BE2C (cell line): Measurements from ENCODE around the gene HECTD2.
"Not testable (repeated sequence)": the region's sequence is repeated elsewhere in the genome, so short reads cannot be mapped to it uniquely, and the experiment has no call there.

Source experiments
- DNase-seq: peaks from one replicate; pipeline ENCODE4 v3.0.0-alpha.2; 2020
- H3K27me3 ChIP-seq: fragments of 250-450 bp; sonication (Bioruptor Pico); 2 replicates; pipeline ENCODE4 v1.5.1; 2020; ENCODE audit warnings: mild to moderate bottlenecking
- H3K36me3 ChIP-seq: fragments of 250-450 bp; sonication (Bioruptor Pico); 2 replicates; pipeline ENCODE4 v1.5.1; 2020; ENCODE audit warnings: mild to moderate bottlenecking
- H3K4me1 ChIP-seq: fragments of 250-450 bp; sonication (Bioruptor Pico); 2 replicates; pipeline ENCODE4 v1.5.1; 2020
- H3K4me3 ChIP-seq: 2 replicates; pipeline ENCODE4 v1.5.1; 2011; ENCODE audit warnings: low read depth, low read length
- H3K9me3 ChIP-seq: fragments of 250-450 bp; sonication (Bioruptor Pico); 2 replicates; pipeline ENCODE4 v1.5.1; 2020
- TF ChIP-seq, protein P1 (sequence below): IDR thresholded peaks from 2 replicates; pipeline ENCODE4 v1.5.1; 2012; ENCODE audit warnings: mild to moderate bottlenecking, low read depth, low read length

Gene HECTD2

DNA sequence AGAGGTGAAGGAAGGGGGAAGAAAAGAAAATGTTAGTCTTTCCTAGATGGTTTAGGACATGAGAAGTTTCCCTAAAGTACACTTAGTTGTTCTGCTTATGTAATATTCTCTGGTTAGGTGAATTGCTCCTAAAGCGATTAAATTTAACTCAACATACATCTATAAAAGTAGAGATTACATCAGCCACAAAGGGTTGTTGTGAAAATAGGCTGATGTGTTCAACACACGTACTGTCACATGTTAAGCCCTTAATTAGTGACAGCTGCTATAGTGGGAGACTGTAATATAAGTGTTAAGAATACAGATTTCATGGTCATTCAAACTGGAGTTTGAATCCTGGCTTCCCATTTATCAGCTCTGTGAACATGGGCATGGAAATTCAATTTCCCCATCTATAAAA is 12.8 kb downstream of the HECTD2 start:
- no peaks in the 10 kb centered on the region for H3K36me3 ChIP-seq
- H3K9me3 ChIP-seq, result no peaks in the 10 kb centered on the region
- TF ChIP-seq, protein P1, sequence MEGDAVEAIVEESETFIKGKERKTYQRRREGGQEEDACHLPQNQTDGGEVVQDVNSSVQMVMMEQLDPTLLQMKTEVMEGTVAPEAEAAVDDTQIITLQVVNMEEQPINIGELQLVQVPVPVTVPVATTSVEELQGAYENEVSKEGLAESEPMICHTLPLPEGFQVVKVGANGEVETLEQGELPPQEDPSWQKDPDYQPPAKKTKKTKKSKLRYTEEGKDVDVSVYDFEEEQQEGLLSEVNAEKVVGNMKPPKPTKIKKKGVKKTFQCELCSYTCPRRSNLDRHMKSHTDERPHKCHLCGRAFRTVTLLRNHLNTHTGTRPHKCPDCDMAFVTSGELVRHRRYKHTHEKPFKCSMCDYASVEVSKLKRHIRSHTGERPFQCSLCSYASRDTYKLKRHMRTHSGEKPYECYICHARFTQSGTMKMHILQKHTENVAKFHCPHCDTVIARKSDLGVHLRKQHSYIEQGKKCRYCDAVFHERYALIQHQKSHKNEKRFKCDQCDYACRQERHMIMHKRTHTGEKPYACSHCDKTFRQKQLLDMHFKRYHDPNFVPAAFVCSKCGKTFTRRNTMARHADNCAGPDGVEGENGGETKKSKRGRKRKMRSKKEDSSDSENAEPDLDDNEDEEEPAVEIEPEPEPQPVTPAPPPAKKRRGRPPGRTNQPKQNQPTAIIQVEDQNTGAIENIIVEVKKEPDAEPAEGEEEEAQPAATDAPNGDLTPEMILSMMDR, result no peak
- no peaks in the 10 kb centered on the region for H3K27me3 ChIP-seq
- H3K4me1 ChIP-seq, result no peaks in the 10 kb centered on the region
- no peak for DNase-seq
- no peak overlapping the region for H3K4me3 ChIP-seq

DNA sequence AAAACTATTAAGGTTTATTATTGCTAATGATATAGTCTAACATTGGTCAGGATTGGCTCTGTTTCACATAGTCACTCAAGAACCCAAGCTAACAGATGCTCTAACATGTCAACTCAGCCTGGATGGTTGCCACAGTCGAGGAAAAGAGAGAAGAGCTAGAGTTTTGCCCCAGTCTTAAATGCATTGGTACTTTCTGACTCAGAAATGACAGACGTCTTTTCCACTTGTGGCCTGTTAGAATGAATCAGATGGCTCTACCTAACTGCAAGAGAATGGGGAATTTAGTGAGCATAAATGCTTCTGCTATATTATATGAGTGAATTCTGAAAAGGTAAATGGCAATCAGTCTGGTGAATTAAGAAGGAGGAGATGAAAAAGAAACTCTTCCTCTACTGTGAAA is 13.9 kb downstream of the HECTD2 start:
- TF ChIP-seq, protein P1, result no peak
- H3K9me3 ChIP-seq, result no peaks in the 10 kb centered on the region
- DNase-seq, result no peak
- no peak overlapping the region for H3K4me3 ChIP-seq
- H3K36me3 ChIP-seq, result no peaks in the 10 kb centered on the region
- no peaks in the 10 kb centered on the region for H3K27me3 ChIP-seq
- H3K4me1 ChIP-seq, result no peaks in the 10 kb centered on the region

DNA sequence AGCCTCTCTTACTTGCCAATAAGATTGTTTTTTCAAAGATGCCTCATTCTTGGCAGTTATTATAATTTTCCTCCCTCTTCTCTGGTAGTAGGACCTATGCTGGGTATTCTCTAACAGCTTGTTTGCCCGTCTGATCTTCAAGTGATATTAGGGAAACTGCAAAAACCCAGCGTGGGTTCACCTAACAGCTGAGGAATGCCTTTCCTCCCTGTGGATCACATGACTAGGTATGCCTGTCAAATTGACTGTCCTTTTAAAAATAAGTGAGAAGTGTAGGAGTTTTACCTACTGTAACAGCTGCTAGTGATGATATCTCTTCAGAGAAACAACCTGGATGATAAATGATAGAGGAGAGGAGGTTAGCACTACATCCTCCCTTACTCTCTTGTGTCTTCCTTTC is 22.0 kb downstream of the HECTD2 start:
- H3K9me3 ChIP-seq, result no peaks in the 10 kb centered on the region
- no peaks in the 10 kb centered on the region for H3K27me3 ChIP-seq
- H3K4me3 ChIP-seq, result no peak overlapping the region
- no peak for DNase-seq
- TF ChIP-seq, protein P1, result no peak
- no peaks in the 10 kb centered on the region for H3K36me3 ChIP-seq
- H3K4me1 ChIP-seq, result no peaks in the 10 kb centered on the region

DNA sequence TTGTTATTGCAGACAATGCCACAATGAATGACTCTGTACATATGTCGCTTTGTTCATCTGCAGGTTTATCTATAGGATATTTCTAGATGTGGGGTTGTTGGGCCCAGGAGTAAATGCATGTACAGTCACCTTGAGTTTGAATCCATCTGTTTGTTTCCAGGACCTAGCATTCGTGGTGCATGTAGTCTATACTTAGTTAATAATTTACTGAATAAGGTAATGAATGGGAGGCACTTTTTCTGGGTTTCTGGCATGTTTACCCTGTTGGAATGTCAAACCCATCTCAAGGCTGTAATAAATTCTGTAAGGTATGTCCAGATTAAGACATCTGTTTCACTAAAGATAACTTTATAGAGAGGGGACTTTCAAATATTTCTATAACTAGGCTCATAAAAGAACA is 23.5 kb downstream of the HECTD2 start:
- no peak for DNase-seq
- TF ChIP-seq, protein P1, result no peak
- H3K4me1 ChIP-seq, result no peaks in the 10 kb centered on the region
- H3K27me3 ChIP-seq, result no peaks in the 10 kb centered on the region
- H3K9me3 ChIP-seq, result no peaks in the 10 kb centered on the region; the same call in 1 of the 2 replicates
- H3K36me3 ChIP-seq, result no peaks in the 10 kb centered on the region
- H3K4me3 ChIP-seq, result no peak overlapping the region

DNA sequence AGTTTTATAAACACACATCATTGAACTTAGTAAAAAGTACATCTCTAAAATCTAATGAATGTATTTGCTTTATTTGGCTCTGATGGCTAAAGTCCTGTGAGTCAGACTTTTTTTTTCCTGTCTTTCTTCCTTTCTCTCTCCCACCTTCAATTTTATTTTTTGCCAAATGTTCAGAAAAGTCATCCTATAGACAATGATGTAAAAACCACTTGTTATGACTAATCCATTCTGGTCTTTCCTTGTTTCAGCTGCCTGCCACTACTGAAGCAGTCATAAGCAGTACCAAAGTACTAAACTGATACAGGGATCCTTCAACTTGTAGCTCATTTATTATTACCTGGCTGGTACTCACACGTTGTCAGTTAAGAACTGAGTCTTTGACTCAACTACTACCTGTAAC is 23.9 kb downstream of the HECTD2 start:
- Histone ChIP-seq H3K4me3 (no peak overlapping the region), H3K9me3 (no peaks in the 10 kb centered on the region; the same call in 1 of the 2 replicates), H3K4me1 (no peaks in the 10 kb centered on the region), H3K36me3 (no peaks in the 10 kb centered on the region), H3K27me3 (no peaks in the 10 kb centered on the region)
- DNase-seq, result no peak
- TF ChIP-seq, protein P1, result no peak

DNA sequence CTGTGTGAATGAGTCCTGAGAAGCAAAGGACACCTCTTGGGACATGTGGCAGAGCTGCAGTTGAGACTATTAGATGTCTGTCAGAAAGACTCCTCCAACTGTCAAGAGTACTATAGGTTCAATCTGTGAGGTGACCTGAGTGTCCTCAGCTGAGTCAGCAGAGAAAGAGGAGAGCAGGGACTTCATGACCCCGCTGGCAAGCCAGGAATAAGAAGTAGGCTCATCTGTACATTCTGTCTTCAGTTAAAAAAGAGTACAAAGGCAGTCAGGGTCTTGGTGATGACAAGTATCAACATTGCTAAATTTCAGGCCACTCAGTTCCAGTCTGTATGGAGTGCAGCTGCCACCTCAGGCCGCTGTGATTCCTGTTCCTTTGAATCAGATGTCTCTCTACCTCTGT is 25.1 kb downstream of the HECTD2 start:
- no peak for DNase-seq
- Histone ChIP-seq H3K4me1 (no peaks in the 10 kb centered on the region), H3K36me3 (no peaks in the 10 kb centered on the region), H3K27me3 (no peaks in the 10 kb centered on the region), H3K9me3 (no peaks in the 10 kb centered on the region; the same call in 1 of the 2 replicates), H3K4me3 (no peak overlapping the region)
- TF ChIP-seq, protein P1, result no peak

DNA sequence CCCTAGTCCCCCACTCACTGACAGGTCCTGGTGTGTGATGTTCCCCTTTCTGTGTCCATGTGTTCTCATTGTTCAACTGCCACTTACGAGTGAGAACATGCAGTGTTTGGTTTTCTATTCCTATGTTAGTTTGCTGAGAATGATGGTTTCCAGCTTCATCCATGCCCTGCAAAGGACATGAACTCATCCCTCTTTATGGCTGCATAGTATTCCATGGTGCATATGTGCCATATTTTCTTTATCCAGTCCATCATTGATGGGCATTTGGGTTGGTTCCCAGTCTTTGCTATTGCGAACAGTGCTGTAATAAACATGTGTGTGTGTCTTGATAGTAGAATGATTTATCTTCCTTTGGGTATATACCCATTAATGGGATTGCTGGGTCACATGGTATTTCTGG is 28.1 kb downstream of the HECTD2 start:
- H3K27me3 ChIP-seq, H3K4me1 ChIP-seq, H3K4me3 ChIP-seq, DNase-seq, H3K36me3 ChIP-seq, H3K9me3 ChIP-seq: not testable (repeated sequence)
